Measurements from ENCODE around the gene CCN2.

Gene CCN2

GRCh38 chr6:131997429-131998153, 46.4 kb upstream of the CCN2 start:
- no peak overlapping the region for H3K27ac ChIP-seq (ENCODE audit: low read depth, low read length)
- H4K12ac ChIP-seq (ENCODE audit: low read depth, low read length): no peak overlapping the region
- H2AFZ ChIP-seq (ENCODE audit: insufficient read depth, low read length, poor library complexity): no peak overlapping the region
- no peaks in the 10 kb centered on the region for H3K79me2 ChIP-seq (ENCODE audit: control insufficient read depth, insufficient read depth, low read length, poor library complexity)
- H3K4me2 ChIP-seq (ENCODE audit: low read length): no peak overlapping the region
- no peak overlapping the region for H3K9ac ChIP-seq (ENCODE audit: low read length)
- H3K27me3 ChIP-seq (ENCODE audit: insufficient read depth, low read length): no peaks in the 10 kb centered on the region
- H3K9me3 ChIP-seq (ENCODE audit: insufficient read depth, low read depth, low read length): no peaks in the 10 kb centered on the region
- no peaks in the 10 kb centered on the region for H3K36me3 ChIP-seq (ENCODE audit: control insufficient read depth in 1 of 2, insufficient read depth in 2 of 2, low read length in 2 of 2)
- H2AK5ac ChIP-seq (ENCODE audit: low read length): no peak overlapping the region
- no peak overlapping the region for H2BK5ac ChIP-seq (ENCODE audit: low read depth, low read length, poor library complexity)
- DNase-seq: no peak
- no peak overlapping the region for H2BK12ac ChIP-seq (ENCODE audit: low read length)
- no peak overlapping the region for H3K18ac ChIP-seq (ENCODE audit: low read length)
- no peaks in the 10 kb centered on the region for H3K4me1 ChIP-seq (ENCODE audit: control insufficient read depth in 1 of 2, insufficient read depth in 2 of 2, low read length in 2 of 2)
- no peak overlapping the region for H3K4ac ChIP-seq (ENCODE audit: low read depth, low read length)
- no peak overlapping the region for H3K23ac ChIP-seq (ENCODE audit: low read length)
- no peak overlapping the region for H4K91ac ChIP-seq (ENCODE audit: low read depth, low read length)
- H3K4me3 ChIP-seq (ENCODE audit: low read depth, low read length): no peak overlapping the region
- WGBS (ENCODE audit: extremely low coverage, insufficient coverage, insufficient read length): no CpG with 5 or more reads among the region's 7 CpGs
- no peaks in the 10 kb centered on the region for H3K79me1 ChIP-seq (ENCODE audit: low read length)
- H4K8ac ChIP-seq (ENCODE audit: low read depth, low read length): no peak overlapping the region
- H2BK120ac ChIP-seq (ENCODE audit: insufficient read depth, low read length, poor library complexity): no peak overlapping the region
- H3K14ac ChIP-seq (ENCODE audit: low read length): no peak overlapping the region

GRCh38 chr6:131995917-131996316, 44.7 kb upstream of the CCN2 start:
- H3K14ac ChIP-seq (ENCODE audit: low read length): no peak overlapping the region
- no peak overlapping the region for H3K27ac ChIP-seq (ENCODE audit: low read depth, low read length)
- no peak overlapping the region for H2BK12ac ChIP-seq (ENCODE audit: low read length)
- H2BK5ac ChIP-seq (ENCODE audit: low read depth, low read length, poor library complexity): no peak overlapping the region
- H3K4me1 ChIP-seq (ENCODE audit: control insufficient read depth in 1 of 2, insufficient read depth in 2 of 2, low read length in 2 of 2): no peaks in the 10 kb centered on the region
- H4K8ac ChIP-seq (ENCODE audit: low read depth, low read length): no peak overlapping the region
- no peak overlapping the region for H2AFZ ChIP-seq (ENCODE audit: insufficient read depth, low read length, poor library complexity)
- H3K9me3 ChIP-seq (ENCODE audit: insufficient read depth, low read depth, low read length): no peaks in the 10 kb centered on the region
- peak; percentile 33 to 71 for DNase-seq
- no CpG with 5 or more reads among the region's 1 CpG for WGBS (ENCODE audit: extremely low coverage, insufficient coverage, insufficient read length)
- no peak overlapping the region for H3K4me2 ChIP-seq (ENCODE audit: low read length)
- no peak overlapping the region for H3K23ac ChIP-seq (ENCODE audit: low read length)
- no peaks in the 10 kb centered on the region for H3K79me1 ChIP-seq (ENCODE audit: low read length)
- no peaks in the 10 kb centered on the region for H3K79me2 ChIP-seq (ENCODE audit: control insufficient read depth, insufficient read depth, low read length, poor library complexity)
- no peak overlapping the region for H3K9ac ChIP-seq (ENCODE audit: low read length)
- H2AK5ac ChIP-seq (ENCODE audit: low read length): no peak overlapping the region
- no peak overlapping the region for H4K12ac ChIP-seq (ENCODE audit: low read depth, low read length)
- H4K91ac ChIP-seq (ENCODE audit: low read depth, low read length): no peak overlapping the region
- no peaks in the 10 kb centered on the region for H3K36me3 ChIP-seq (ENCODE audit: control insufficient read depth in 1 of 2, insufficient read depth in 2 of 2, low read length in 2 of 2)
- no peak overlapping the region for H3K18ac ChIP-seq (ENCODE audit: low read length)
- no peak overlapping the region for H3K4ac ChIP-seq (ENCODE audit: low read depth, low read length)
- no peaks in the 10 kb centered on the region for H3K27me3 ChIP-seq (ENCODE audit: insufficient read depth, low read length)
- no peak overlapping the region for H3K4me3 ChIP-seq (ENCODE audit: low read depth, low read length)
- no peak overlapping the region for H2BK120ac ChIP-seq (ENCODE audit: insufficient read depth, low read length, poor library complexity)

GRCh38 chr6:131992557-131992956, 41.4 kb upstream of the CCN2 start:
- Histone ChIP-seq H2BK120ac (ENCODE audit: insufficient read depth, low read length, poor library complexity) (no peak overlapping the region), H3K23ac (ENCODE audit: low read length) (no peak overlapping the region), H3K79me2 (ENCODE audit: control insufficient read depth, insufficient read depth, low read length, poor library complexity) (no peaks in the 10 kb centered on the region), H3K27ac (ENCODE audit: low read depth, low read length) (no peak overlapping the region), H3K4me2 (ENCODE audit: low read length) (no peak overlapping the region), H3K14ac (ENCODE audit: low read length) (no peak overlapping the region), H3K9me3 (ENCODE audit: insufficient read depth, low read depth, low read length) (no peaks in the 10 kb centered on the region), H2BK12ac (ENCODE audit: low read length) (no peak overlapping the region), H4K91ac (ENCODE audit: low read depth, low read length) (no peak overlapping the region), H3K9ac (ENCODE audit: low read length) (no peak overlapping the region), H3K36me3 (ENCODE audit: control insufficient read depth in 1 of 2, insufficient read depth in 2 of 2, low read length in 2 of 2) (no peaks in the 10 kb centered on the region), H2BK5ac (ENCODE audit: low read depth, low read length, poor library complexity) (no peak overlapping the region), H4K12ac (ENCODE audit: low read depth, low read length) (no peak overlapping the region), H3K4me3 (ENCODE audit: low read depth, low read length) (no peak overlapping the region), H3K18ac (ENCODE audit: low read length) (no peak overlapping the region), H3K27me3 (ENCODE audit: insufficient read depth, low read length) (no peaks in the 10 kb centered on the region), H2AFZ (ENCODE audit: insufficient read depth, low read length, poor library complexity) (no peak overlapping the region), H3K79me1 (ENCODE audit: low read length) (no peaks in the 10 kb centered on the region), H2AK5ac (ENCODE audit: low read length) (no peak overlapping the region), H3K4me1 (ENCODE audit: control insufficient read depth in 1 of 2, insufficient read depth in 2 of 2, low read length in 2 of 2) (no peaks in the 10 kb centered on the region), H4K8ac (ENCODE audit: low read depth, low read length) (no peak overlapping the region), H3K4ac (ENCODE audit: low read depth, low read length) (no peak overlapping the region)
- DNase-seq: no peak
- WGBS (ENCODE audit: extremely low coverage, insufficient coverage, insufficient read length): no CpG with 5 or more reads among the region's 2 CpGs

- no peak overlapping the region for H3K9ac ChIP-seq (ENCODE audit: low read length)
- no peak overlapping the region for H3K14ac ChIP-seq (ENCODE audit: low read length)
- no peak overlapping the region for H4K8ac ChIP-seq (ENCODE audit: low read depth, low read length)
- H4K91ac ChIP-seq (ENCODE audit: low read depth, low read length): no peak overlapping the region
- H3K9me3 ChIP-seq (ENCODE audit: insufficient read depth, low read depth, low read length): no peaks in the 10 kb centered on the region
- no peak overlapping the region for H3K4ac ChIP-seq (ENCODE audit: low read depth, low read length)
- no peaks in the 10 kb centered on the region for H3K79me1 ChIP-seq (ENCODE audit: low read length)
- no peak for DNase-seq
- H3K18ac ChIP-seq (ENCODE audit: low read length): no peak overlapping the region
- H2BK12ac ChIP-seq (ENCODE audit: low read length): no peak overlapping the region
- no peak overlapping the region for H2BK5ac ChIP-seq (ENCODE audit: low read depth, low read length, poor library complexity)
- no peak overlapping the region for H3K23ac ChIP-seq (ENCODE audit: low read length)
- H2BK120ac ChIP-seq (ENCODE audit: insufficient read depth, low read length, poor library complexity): no peak overlapping the region
- H3K27ac ChIP-seq (ENCODE audit: low read depth, low read length): no peak overlapping the region
- H3K36me3 ChIP-seq (ENCODE audit: control insufficient read depth in 1 of 2, insufficient read depth in 2 of 2, low read length in 2 of 2): no peaks in the 10 kb centered on the region
- no peak overlapping the region for H3K4me2 ChIP-seq (ENCODE audit: low read length)
- no peaks in the 10 kb centered on the region for H3K79me2 ChIP-seq (ENCODE audit: control insufficient read depth, insufficient read depth, low read length, poor library complexity)
- no peak overlapping the region for H3K4me3 ChIP-seq (ENCODE audit: low read depth, low read length)
- no CpG with 5 or more reads among the region's 4 CpGs for WGBS (ENCODE audit: extremely low coverage, insufficient coverage, insufficient read length)
- H2AK5ac ChIP-seq (ENCODE audit: low read length): no peak overlapping the region
- H2AFZ ChIP-seq (ENCODE audit: insufficient read depth, low read length, poor library complexity): no peak overlapping the region
- no peaks in the 10 kb centered on the region for H3K4me1 ChIP-seq (ENCODE audit: control insufficient read depth in 1 of 2, insufficient read depth in 2 of 2, low read length in 2 of 2)
- H4K12ac ChIP-seq (ENCODE audit: low read depth, low read length): no peak overlapping the region
- H3K27me3 ChIP-seq (ENCODE audit: insufficient read depth, low read length): no peaks in the 10 kb centered on the region
Measured at GRCh38 chr6:131989036-131989435, 37.9 kb upstream of the CCN2 start.

Measured in trophoblast cell (in vitro differentiated cells and primary cell).